Measurements from ENCODE around the gene OOEP.
"Not testable (repeated sequence)": the region's sequence is repeated elsewhere in the genome, so short reads cannot be mapped to it uniquely, and the experiment has no call there.

OOEP gene

DNA sequence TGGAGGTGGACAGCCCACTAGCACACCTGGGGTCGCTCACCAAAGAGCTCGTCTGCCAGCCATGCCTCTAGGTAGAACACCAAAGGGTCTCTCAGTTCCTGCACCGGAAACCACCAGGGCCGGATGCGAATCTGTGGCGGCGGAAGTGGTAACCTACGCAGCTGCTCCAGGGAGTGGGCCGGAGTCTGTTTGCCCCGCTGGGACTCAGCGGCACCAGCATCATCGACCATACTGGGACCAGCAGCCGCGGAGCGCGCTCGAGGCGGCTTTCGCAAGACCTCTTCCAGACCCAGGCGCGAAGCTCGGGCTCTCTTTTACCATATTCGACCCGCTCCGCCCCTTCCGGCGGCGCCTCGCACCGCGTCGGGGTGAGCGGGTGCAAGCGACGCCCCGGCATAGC, at the start of gene OOEP:
Gene OOEP (minus strand): TSS at position 335 of the 400 bp plus-strand sequence. CDS start 105 bp downstream, at position 230.
- no peak for DNase-seq (ENCODE audit: low read depth)

DNA sequence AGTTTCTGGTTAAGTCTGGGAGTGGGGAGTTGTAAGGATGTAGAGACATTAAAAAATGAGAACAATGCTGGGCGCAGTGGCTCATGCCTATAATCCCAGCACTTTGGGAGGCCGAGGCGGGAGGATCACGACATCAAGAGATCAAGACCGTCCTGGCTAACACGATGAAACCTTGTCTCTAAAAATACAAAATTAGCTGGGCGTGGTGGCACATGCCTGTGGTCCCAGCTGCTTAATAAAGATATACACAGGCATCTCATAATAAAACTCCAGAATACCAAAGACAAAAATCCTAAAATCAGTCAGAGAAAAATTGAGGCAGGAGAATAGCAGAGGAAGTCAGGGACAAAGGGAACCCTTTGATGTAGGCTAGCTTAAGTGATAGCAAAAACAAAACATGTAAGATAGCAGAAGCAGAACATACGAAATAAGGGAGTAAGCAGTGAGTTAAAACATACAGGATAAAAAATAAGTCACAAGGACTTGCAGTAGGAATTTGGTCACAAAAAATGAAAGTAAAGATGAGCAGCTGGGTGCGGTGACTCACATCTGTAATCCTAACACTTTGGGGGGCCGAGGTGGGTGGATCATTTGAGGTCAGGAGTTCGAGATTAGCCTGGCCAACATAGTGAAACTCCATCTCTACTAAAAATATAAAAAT, 48.5 kb upstream of the OOEP start:
- no peak for DNase-seq (ENCODE audit: low read depth)

DNA sequence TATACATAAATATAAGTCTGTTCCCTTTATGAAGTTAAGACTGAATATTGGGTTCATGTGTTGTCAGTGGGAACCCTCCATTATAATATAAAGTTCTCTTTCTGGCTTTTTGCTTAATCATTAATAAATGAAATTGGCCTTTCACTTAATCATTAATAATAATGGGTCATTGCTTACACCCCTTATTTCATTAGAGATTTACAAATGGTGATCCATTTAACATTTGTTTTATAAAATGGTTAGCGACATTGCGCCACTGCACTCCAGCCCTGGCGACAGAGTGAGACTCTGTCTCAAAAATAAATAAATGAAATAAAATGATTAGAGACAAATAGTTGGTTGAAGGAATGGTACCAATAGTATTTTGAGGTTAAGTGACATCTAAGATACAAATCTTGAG, 43.4 kb upstream of the OOEP start:
- DNase-seq (ENCODE audit: low read depth) = no peak

DNA sequence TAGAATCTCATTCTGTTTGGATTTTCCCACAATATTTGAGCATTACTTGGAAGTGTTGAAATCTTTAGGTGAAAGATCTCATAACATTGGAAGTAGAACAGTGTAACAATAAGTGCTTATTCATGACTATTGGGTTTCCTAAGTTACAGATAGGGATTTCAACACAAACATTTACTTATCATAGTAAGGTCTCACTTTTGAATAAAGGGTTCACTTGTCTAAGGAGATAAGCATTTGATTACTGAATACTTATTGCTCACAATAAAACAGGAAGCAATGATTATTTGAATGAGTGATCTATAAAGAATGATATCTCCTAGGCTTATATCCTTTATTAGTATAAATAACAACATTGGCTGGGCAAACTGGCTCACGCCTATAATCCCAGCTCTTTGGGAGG, 39.7 kb upstream of the OOEP start:
- no peak for DNase-seq (ENCODE audit: low read depth)

DNA sequence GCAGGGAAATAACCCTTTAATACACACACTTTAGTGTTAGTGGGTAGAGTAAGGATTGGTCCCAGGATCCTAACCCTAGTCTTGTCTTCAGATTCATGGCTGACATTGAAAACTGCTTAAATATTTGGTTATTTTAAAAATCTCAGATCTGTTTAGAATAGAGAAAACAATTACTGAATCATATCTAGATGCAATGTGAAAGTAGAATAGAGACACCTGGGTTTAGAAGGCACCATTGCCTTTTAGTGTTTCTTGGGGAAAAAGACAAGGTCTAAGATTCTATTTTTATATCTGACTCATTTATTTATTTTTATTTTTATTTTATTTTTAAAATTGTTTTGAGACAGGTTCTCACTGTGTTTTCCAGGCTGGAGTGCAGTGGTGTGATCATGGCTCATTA, 31.0 kb upstream of the OOEP start:
- DNase-seq (ENCODE audit: low read depth) = no peak

DNA sequence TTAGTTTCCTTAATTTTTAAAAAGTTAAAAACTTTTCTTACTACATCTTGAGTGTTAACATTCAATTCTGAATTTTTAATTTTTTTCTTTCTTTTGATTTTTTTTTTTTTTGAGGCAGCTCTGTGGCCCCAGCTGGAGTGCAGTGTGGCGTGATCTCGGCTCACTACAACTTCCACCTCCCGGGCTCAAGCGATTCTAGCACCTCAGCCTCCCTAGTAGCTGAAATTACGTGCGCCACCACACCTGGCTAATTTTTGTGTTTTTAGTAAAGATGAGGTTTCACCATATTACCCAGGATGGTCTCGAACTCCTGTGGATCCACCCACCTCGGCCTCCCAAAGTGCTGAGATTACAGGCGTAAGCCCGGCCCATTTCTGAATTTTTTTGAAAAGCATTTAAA, 26.2 kb upstream of the OOEP start:
- DNase-seq (ENCODE audit: low read depth) = no peak

DNA sequence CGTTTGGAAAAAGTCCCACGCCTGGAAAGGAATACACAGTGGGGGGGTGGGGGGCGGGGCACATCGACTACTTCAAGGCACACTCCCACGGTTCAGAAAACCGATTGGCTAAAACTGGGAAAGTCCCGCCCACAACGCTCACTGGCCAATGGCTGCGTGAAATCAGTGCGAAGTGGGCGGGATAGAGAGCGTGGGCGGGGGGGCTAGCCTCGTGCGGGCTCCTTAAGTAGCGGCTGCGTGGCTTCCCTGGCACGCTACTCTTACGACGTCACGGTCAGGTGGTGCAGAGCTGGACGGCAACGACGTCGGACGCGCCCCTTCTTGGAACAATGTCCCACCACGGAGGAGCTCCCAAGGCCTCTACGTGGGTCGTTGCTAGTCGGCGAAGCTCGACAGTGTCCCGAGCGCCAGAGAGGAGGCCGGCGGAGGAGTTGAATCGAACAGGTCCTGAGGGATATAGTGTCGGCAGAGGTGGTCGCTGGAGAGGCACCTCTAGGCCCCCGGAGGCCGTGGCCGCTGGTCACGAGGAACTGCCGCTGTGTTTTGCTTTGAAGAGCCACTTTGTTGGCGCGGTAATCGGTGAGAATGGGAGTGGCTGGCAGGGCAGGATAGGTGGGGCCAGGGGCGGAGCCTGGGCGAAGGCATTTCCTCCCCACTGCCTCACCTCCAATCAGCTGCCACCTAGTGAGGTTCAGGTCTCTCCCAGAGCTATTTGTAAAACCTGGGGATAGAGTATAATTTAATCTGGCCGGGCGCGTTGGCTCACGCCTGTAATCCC, 25.1 kb upstream of the OOEP start, which contains the start of gene DDX43:
Gene DDX43 (plus strand): TSS at position 252 of the 778 bp plus-strand sequence. CDS start 78 bp downstream, at position 330.
- DNase-seq (ENCODE audit: low read depth) = peak; percentile 32

DNA sequence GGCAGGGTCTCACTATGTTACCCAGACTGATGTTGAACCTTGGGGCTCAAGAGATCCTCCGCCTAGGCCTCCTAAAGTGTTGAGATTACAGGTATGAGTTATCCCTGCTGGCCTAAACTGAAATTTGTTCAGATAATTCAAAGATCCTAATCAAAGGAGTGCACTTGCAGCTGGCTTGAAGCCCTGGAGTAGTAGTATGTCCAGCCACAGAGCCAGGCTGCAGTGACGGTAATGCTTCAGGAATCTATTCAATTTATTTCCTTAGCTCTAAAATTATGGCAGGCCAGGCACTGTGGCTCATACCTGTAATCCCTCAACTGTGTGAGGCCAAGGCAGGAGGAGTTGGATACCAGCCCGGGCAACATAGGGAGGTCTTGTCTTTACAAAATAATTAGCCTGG, 23.6 kb upstream of the OOEP start:
- no peak for DNase-seq (ENCODE audit: low read depth)

DNA sequence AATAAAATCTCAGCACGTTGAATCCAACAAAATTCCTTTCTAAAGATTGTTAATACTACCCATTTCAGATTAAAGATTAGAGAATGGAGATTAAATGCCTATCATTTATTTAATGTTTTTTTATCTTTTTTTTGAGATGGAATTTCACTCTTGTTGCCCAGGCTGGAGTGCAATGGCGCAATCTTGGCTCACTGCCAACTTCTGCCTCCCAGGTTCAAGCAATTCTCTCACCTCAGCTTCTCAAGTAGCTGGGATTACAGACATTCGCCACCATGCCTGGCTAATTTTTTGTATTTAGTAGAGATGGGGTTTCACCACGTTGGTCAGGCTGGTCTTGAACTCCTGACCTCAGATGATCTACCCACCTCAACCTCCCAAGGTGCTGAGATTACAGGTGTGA, 22.5 kb upstream of the OOEP start:
- DNase-seq (ENCODE audit: low read depth) = not testable (repeated sequence)

DNA sequence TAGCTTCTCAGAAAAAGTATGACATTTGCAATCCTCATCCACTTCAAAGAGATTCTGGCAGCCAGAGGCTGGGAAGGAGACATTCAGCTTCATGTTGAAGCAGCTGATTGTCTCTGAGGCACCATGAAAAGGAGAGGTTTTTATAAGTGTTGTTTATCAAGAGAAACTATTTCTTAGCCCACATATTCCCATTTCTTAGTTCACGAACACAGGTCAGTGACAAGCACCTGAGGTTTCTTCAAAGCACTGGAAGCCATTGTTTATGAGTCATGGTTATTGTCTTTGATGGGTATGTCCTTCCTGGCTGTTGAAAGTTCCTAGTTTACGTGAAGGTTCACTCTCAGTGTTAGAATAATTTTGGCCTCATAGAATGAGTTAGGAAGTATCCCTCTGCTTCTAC, 22.0 kb upstream of the OOEP start:
- no peak for DNase-seq (ENCODE audit: low read depth)

DNA sequence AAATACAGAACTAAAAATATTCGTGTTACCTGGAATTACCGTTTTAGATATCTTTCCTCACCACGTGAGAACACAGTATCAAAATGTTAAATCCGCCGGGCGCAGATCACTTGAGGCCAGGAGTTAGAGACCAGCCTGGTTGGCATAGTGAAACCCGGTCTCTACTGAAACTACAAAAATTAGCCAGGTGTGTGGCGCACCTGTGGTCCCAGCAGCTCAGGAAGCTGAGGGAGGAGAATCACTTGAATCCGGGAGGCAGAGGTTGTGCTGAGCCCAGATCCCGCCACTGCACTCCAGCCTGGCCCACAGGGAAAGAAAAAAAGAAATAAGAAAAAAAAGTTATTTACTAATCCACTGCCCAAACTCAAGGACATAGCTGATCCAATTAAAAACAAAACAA, 20.2 kb upstream of the OOEP start:
- no peak for DNase-seq (ENCODE audit: low read depth)

DNA sequence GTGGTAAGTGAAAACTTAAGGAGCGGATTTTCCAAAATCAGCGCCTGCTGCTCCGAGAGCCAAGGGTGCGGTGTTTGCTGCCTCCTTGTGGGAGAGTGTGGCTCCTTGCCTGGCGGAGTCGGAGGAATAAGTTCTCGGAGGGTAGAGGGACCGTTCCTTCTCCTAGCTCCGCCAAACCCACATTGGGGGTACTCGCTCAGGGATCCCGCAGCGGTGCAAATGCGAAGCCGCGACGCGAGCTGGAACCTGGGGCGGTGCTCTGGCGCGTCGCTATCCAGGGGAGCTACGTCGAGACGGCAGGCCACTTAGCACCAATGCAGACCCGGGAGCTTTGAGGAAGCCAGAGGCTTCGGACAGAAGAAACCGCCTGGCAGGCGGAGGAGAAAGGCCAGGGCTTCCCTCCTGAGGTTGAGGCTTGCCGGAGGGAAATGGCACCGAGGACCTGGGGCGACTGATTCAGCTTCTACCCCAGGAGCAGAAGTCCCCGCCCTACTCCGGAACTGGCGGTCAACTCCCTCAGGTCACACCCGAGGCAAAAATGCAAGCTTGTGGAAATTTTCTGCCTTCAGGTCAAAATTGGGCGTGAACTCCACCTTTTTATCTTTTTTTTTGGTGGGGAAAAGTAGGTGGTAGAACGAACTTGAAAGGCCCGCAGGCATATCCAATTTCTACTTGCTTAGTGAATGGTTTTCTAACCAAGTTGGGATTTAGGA, 19.3 kb upstream of the OOEP start:
- peak; percentile 45 for DNase-seq (ENCODE audit: low read depth)

DNA sequence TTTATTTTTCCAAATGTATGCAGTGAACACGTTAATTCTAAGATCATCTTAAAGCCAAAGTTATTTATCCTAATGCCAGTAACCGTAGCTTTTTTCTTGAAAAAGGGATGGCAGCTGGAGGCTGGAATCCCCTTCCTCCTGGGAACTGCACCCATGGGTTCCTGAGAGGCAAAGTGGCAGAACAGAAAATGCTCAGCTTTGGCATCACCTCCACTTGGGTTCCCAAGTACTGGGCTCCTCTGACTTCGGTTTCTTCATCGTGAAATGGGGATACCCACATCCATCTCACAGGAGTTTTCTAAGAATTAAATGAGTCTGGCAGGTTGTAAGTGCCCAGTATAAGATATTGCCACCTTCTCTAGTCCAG, 18.7 kb upstream of the OOEP start:
- no peak for DNase-seq (ENCODE audit: low read depth)

DNA sequence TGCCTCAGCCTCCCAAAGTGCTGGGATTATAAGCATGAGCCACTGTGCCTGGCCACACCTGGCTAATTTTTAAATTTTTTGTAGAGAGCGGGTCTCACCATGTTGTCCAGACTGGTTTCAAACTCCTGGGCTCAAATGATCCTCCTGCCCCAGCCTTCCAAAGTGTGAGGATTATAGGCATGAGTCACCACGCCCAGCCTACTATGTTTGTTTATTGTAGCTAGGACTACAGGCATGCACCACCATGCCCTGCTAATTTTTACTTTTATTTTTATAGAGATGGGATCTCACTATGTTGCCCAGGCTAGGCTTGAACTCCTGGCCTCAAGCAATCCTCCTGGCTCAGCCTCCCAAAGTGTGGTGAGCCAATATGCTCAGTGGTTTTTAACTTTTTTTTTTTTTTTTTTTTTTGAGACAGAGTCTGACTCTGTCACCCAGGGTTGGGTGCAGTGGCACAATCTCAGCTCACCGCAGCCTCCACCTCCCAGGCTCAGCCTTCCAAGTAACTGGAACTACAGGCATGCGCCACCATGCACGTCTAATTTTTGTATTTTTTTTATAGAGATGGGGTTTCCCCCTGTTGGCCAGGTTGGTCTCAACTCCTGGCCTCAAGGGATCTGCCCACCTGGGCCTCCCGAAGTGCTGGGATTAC, 12.9 kb upstream of the OOEP start:
- DNase-seq (ENCODE audit: low read depth) = no peak

DNA sequence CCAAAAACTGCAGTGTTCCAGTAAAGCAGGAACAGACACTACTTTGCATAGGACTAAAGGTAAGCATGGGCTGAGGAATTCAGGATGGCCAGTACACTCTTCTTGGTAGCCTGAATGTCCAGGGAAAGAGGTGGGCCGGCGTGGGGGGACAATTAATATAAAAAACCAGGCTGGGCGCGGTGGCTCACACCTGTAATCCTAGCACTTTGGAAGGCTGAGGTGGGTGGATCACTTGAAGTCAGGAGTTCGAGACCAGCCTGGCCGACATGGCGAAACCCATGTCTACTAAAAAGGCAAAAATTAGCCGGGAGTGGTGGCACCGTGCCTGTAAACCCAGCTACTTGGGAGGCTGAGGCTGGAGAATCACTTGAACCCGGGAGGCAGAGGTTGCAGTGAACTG, 11.8 kb upstream of the OOEP start:
- not testable (repeated sequence) for DNase-seq (ENCODE audit: low read depth)

DNA sequence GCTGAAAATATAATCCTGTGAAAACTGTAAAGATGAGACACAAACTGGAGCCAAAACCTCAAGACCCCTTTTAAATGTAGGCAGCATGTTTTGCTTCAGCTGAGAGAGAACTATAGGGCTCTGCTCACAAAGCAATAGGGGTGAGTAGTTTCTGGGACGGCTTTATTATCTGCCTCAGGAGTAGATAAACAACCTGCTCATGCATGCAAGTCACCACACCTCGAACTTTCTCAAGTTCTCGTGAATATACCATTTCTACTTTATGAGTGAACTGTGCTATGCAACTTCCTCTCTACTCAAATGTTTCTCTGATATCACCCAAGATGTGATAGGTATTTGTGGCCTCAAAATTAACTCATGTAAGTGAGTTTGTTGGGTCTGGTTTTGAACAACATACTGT, 7.5 kb upstream of the OOEP start:
- no peak for DNase-seq (ENCODE audit: low read depth)

DNA sequence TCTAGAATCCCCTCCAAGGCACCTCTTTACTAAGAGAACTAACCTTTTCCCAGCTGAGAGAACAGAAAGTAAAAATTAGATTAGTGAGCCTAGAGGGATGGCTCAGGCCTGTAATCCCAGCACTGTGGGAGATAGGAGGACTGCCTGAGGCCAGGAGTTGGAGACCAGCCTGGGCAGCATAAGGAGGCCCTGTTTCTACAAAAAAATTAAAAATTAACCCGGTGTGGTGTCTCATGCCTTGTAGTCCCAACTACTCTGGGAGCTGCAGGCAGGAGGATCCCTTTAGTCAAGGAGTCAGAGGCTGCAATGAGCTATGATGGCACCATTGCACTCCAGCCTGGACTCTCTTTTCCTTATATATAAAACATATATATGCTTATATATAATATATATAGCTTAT, 5.5 kb upstream of the OOEP start:
- no peak for DNase-seq (ENCODE audit: low read depth)

DNA sequence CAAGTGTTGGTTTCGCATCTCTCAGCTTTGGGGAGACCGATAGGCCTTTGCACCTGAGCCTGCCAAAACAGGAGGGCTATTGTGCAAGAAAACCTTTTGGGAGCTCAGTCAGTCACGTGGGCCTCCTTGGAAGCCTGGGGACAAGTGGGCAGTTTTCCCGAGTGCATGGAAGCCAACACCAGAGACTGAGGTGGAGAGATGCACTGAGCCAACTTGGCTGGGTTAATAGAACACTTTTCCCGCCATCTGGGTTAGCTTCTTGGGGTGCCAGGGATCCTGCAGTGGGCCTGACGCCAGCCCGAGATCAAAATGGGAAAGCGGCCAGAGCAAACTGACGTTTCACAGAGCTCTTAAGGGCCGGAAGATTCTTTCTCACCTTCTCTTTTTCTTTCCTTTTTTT, 2.8 kb upstream of the OOEP start:
- no peak for DNase-seq (ENCODE audit: low read depth)

DNA sequence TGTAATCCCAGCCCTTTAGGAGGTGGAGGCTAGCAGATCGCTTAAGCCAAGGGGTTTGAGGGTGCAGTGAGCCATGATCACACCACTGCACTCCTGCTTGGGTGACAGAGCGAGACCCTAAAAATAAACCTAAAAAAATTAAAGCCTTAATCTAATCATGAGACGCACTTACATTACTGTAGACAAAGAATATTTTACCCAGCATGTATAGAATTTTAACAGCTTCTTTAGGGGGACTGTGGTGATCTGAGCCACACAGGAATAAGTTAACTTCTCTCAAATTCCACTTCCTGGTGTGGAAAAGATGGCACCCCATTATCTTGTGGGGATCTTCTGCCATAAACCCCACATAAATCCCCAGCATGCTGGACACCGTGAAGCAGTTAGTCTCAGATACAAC, 2.3 kb upstream of the OOEP start:
- no peak for DNase-seq (ENCODE audit: low read depth)

DNA sequence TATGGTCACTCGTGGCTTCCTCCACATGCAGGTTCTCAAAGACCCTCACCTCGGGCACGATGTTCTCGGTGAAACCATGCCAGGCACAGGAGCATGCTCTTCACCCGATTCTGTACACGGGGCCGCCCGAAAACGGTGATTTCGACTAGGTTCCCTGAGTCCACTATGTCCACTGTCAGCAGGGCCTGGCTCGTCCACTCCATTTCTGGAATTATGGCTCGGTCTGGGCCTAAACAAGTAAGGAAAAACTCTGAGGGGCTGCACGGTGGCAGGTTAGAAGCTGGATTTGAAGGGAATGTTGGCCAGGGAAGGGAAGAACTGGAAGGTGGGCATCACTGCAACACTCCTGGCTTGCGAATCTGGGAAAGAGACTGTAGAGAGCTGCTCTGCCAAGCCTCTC, 540 bp downstream of the OOEP start:
- DNase-seq (ENCODE audit: low read depth) = no peak

DNA sequence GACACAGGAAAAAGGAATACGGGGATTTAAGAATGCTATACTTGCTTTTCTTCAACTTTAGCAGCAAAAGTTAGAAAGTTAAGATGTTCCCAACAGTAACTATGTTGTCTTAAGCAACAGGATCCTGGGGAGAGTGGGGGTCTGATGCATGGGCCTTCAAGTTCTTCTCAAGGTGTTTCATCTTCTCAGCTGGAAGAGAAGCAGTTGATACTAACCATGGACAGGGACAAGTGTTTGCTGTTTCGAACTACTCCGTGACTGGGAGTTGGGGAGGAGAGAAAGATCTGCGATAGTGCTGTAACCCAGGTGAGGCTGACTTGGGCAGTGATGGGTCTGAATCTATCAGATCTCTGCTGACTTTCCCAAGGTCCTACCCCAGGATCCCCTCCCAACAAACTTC, 1.0 kb downstream of the OOEP start:
- DNase-seq (ENCODE audit: low read depth) = no peak

DNA sequence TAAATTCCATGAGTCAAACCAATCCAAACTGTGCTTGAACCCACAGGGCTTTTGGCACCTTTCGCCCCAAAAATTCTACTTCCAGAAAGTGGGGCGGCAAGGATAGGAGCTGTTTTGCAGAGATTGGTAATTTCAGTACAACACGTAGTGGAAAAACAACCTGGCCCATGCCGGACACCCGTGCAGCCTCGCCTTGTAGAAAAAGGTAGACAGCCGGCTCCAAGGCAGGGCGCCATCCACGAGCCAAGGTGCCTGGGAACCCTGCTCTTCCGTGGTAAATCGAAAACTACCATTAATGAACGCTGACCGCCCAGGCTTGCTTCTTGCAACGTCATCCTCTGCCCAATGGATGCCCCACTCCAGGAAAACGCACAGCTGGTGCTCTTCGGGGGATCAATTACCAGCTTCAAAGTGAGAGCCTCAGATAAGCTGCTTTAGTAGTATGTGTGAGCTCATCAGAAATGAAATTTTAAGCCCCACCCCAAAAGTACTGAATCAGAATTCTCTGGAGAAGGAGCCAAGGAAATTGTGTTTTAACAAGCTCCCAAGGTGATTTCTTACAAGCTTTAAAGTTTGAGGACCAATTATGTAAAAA, 1.8 kb downstream of the OOEP start:
- DNase-seq (ENCODE audit: low read depth) = no peak
